Tibial nerve (tissue), 4 donors: ENCODE measurements around the gene IL1RL1.

Experiments
- CTCF ChIP-seq, 5 experiments: fragments of 200-600 bp in 3 of 5; fragments of 450-650 bp in 2 of 5; sonication (generic) in 3 of 5; IDR thresholded peaks; one replicate each; pipeline ENCODE4 v1.5.1; 2016 to 2019; ENCODE audit warnings: antibody characterized with exemption in 5 of 5, mild to moderate bottlenecking in 3 of 5, moderate library complexity in 2 of 5
- EP300 ChIP-seq, 2 donors: sonication (generic); formaldehyde crosslinking; IDR thresholded peaks; one replicate each; pipeline ENCODE4 v1.6.1; 2017; ENCODE audit warnings: antibody characterized with exemption in 2 of 2, mild to moderate bottlenecking in 1 of 2
- POLR2A ChIP-seq, 2 donors: fragments of 450-650 bp; IDR thresholded peaks; one replicate each; pipeline ENCODE4 v1.6.1; 2017; ENCODE audit warnings: antibody characterized with exemption in 2 of 2, mild to moderate bottlenecking in 2 of 2, moderate library complexity in 2 of 2

DNA sequence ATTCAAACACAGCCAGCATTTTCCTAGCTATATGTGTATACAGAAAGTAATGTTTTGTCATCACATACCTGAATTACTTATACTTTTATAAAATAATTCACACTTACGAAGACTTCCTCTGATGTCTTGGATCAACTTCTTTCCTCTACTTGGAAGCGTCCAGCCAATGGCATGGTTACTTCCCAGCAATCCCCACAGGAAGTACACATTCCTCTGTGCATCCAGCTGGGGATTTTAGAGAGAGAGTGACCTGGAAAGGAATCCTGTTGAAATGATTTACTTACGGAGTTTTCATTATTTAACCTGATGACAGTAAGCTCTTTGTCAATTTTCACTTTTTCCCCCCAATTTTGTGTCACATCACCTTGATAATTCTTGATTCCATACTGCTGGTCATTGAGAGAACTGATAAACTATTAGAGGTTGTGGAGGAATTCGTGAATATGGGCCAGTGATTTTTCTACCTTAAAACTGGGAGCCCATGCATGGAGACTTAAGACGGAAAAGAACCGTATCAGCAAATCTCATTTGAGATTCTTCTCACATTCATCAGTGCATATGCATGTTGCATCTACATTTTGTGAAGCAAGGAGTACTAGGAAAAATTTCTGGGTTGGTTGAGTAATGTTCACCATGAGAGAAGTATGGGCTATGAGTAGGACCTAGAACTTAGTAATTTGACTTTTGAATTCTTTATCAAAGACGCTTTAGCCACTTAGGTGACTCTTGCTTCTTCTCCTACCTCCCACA, 35.2 kb downstream of the IL1RL1 start:
- no peak for TF ChIP-seq POLR2A (IDR thresholded peaks at IDR 0.05)
- no peak for TF ChIP-seq CTCF (IDR thresholded peaks at IDR 0.05)
- no peak for TF ChIP-seq EP300 (IDR thresholded peaks at IDR 0.05)
